Islet precursor cell (in vitro differentiated cells): ENCODE results near the gene JAG2.

ENCODE experiments used
- DNase-seq: peaks from one replicate; pipeline ENCODE4 v3.0.0-alpha.2; 2018

The JAG2 gene

GRCh38 chr14:105168496-105168978, at the start of gene JAG2:
TSS of gene JAG2 (minus strand) at chr14:105168776. CDS start at chr14:105168420, 356 bp downstream.
- DNase-seq = no peak

GRCh38 chr14:105217774-105218173, 49.2 kb upstream of the JAG2 start:
- no peak for DNase-seq

- DNase-seq = no peak
Observed at GRCh38 chr14:105216490-105217247, 48.1 kb upstream of the JAG2 start.

GRCh38 chr14:105215602-105216001, 47.0 kb upstream of the JAG2 start:
- DNase-seq = no peak

- no peak for DNase-seq
Observed at GRCh38 chr14:105214324-105214915, 45.8 kb upstream of the JAG2 start.

- DNase-seq = no peak
Observed at GRCh38 chr14:105213361-105213760, 44.8 kb upstream of the JAG2 start.

GRCh38 chr14:105212541-105213300, 44.1 kb upstream of the JAG2 start:
- DNase-seq = no peak

- no peak for DNase-seq
Observed at GRCh38 chr14:105211758-105212089, 43.1 kb upstream of the JAG2 start.

- DNase-seq = no peak
Observed at GRCh38 chr14:105211086-105211757, 42.6 kb upstream of the JAG2 start.

GRCh38 chr14:105210266-105211025, 41.9 kb upstream of the JAG2 start:
- DNase-seq = no peak

- no peak for DNase-seq
Observed at GRCh38 chr14:105209646-105210045, 41.1 kb upstream of the JAG2 start.

GRCh38 chr14:105209091-105209490, 40.5 kb upstream of the JAG2 start:
- no peak for DNase-seq

- DNase-seq = no peak
Observed at GRCh38 chr14:105208738-105209075, 40.1 kb upstream of the JAG2 start.

GRCh38 chr14:105207996-105208737, 39.6 kb upstream of the JAG2 start:
- no peak for DNase-seq

- DNase-seq = no peak
Observed at GRCh38 chr14:105207460-105207901, 38.9 kb upstream of the JAG2 start.

- DNase-seq = no peak
Observed at GRCh38 chr14:105206873-105207272, 38.3 kb upstream of the JAG2 start.

GRCh38 chr14:105205673-105206208, 37.2 kb upstream of the JAG2 start:
- DNase-seq = no peak

GRCh38 chr14:105204931-105205672, 36.5 kb upstream of the JAG2 start:
- DNase-seq = no peak

- DNase-seq = no peak
Observed at GRCh38 chr14:105204206-105204930, 35.8 kb upstream of the JAG2 start.

GRCh38 chr14:105203701-105204100, 35.1 kb upstream of the JAG2 start:
- DNase-seq = no peak
